NCI-H128 (cell line): ENCODE results near the gene OR2A2.

ENCODE experiments used
- DNase-seq: peaks from one replicate; lab custom pipeline; 2025; ENCODE audit not compliant: unreplicated experiment; lab: John Stamatoyannopoulos, UW

The OR2A2 gene

GRCh38 chr7:144137501-144137900 lies 28.1 kb downstream of the OR2A2 start:
- DNase-seq, result no peak

DNA sequence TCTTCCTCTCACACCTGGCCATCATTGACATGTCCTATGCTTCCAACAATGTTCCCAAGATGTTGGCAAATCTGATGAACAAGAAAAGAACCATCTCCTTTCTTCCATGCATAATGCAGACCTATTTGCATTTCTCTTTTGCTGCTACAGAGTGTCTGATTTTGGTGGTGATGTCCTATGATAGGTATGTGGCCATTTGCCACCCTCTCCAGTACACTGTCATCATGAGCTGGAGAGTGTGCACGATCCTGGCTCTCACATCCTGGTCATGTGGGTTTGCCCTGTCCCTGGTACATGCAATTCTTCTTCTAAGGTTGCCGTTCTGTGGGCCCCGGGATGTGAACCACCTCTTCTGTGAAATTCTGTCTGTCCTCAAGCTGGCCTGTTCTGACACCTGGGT lies 32.8 kb downstream of the OR2A2 start:
- DNase-seq, result no peak

- no peak for DNase-seq
Measured at GRCh38 chr7:144144426-144144825, 35.0 kb downstream of the OR2A2 start.

DNA sequence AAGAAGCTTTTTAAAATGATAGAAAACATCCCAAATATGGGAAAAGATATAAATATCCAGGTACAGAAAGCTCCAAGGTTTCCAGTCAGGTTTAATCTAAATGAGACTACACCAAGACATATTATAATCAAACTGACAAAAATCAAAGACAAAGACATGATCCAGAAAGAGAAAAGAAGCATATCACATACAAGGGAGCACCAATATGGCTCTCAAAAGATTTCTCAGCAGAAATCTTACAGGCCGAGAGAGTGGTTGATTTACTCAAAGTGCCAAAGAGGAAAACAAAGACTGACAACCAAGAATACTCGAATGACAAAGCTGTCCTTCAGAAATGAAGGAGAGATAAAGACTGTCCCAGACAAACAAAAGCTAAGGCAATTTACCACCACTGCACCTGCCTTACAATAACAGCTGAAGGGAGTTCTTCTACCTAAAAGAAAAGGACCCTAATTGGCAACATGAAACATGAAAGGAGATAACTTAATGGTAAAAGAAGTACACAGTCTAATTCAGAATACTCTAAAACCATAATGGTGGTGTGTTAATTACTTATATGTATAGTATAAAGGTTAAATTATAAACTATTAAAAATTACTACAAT lies 38.9 kb downstream of the OR2A2 start:
- no peak for DNase-seq

GRCh38 chr7:144158861-144159260 lies 49.5 kb downstream of the OR2A2 start:
- no peak for DNase-seq
